ENCODE measurements around the gene NLN.
A peak's percentile ranks its signal among the peaks of the same experiment; 100 is the strongest.
"Not testable (repeated sequence)": the region's sequence is repeated elsewhere in the genome, so short reads cannot be mapped to it uniquely, and the experiment has no call there.

NLN gene

DNA sequence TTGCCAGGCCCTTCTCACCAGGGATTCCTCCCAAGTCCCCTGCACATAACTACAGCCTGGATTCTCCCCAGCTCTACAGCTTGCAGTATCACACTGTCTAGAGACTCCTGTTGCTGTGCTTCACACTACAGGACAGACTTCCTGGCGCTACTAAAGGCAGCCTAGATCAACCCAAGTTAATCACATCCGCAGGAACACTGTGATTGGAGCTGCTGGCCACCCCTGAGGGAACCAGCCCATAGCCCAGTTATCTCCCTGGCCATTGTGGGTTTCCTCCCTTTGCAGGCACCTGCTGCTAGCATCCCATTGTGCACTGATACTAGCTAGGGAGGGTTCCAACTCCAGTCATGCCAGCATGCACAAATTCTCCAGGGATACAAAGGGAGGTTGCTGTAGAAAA lies 53.5 kb downstream of the NLN start:
- Histone ChIP-seq H3K36me3 (ENCODE audit: insufficient read depth) (no peaks in the 10 kb centered on the region), H4K20me1 (ENCODE audit: insufficient read depth) (no peaks in the 10 kb centered on the region), H3K4me2 (peak overlapping the region; percentile 2; the same call in 1 of the 2 replicates), H3K27me3 (ENCODE audit: insufficient read depth, low read depth) (no peaks in the 10 kb centered on the region), H2AFZ (ENCODE audit: low read depth) (no peak overlapping the region), H3K27ac (peak overlapping the region; percentile 24; the same call in 1 of the 2 replicates), H3K4me3 (IDR thresholded peaks at IDR 0.05; ENCODE audit: insufficient read depth, low read depth, low read length) (no peak overlapping the region), H3K4me1 (ENCODE audit: low read depth, poor library complexity, severe bottlenecking) (peaks cover 72% of the 10 kb centered on the region), H3K79me2 (ENCODE audit: insufficient read depth, low read depth) (no peaks in the 10 kb centered on the region), H3K9ac (no peak overlapping the region)
- TF ChIP-seq, protein P1, sequence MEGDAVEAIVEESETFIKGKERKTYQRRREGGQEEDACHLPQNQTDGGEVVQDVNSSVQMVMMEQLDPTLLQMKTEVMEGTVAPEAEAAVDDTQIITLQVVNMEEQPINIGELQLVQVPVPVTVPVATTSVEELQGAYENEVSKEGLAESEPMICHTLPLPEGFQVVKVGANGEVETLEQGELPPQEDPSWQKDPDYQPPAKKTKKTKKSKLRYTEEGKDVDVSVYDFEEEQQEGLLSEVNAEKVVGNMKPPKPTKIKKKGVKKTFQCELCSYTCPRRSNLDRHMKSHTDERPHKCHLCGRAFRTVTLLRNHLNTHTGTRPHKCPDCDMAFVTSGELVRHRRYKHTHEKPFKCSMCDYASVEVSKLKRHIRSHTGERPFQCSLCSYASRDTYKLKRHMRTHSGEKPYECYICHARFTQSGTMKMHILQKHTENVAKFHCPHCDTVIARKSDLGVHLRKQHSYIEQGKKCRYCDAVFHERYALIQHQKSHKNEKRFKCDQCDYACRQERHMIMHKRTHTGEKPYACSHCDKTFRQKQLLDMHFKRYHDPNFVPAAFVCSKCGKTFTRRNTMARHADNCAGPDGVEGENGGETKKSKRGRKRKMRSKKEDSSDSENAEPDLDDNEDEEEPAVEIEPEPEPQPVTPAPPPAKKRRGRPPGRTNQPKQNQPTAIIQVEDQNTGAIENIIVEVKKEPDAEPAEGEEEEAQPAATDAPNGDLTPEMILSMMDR (conservative IDR thresholded peaks at IDR 0.05; ENCODE audit: low read depth, low read length), result no peak

- Histone ChIP-seq H4K20me1 (ENCODE audit: insufficient read depth) (no peaks in the 10 kb centered on the region), H3K4me2 (peak overlapping the region; percentile 49)
- TF ChIP-seq, protein P1 (conservative IDR thresholded peaks at IDR 0.05; ENCODE audit: low read depth, low read length), result no peak
Measured at GRCh38 chr5:65776441-65777141, 54.6 kb downstream of the NLN start.

DNA sequence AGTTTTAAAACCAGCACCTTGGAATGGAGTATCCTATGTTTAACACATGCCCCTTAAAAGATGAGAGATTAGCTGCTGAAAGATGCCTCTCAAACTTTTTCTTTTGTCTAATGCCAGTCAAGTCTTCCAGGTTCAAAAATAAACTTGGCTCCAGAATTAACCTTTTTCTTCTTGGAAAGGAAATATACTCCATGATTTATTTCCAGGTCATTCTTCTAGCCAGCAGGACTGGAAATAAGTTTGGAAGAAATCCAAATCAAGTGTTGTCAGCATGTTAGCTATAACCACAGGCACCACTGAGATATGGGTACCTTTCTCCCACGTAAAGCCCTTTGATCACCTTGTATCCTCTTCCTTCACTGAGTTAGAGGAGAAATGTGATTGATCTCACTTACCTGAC lies 56.1 kb downstream of the NLN start:
- Histone ChIP-seq H3K27ac (no peak overlapping the region), H3K4me2 (peak overlapping the region; percentile 49; the same call in 1 of the 2 replicates), H2AFZ (ENCODE audit: low read depth) (no peak overlapping the region), H3K79me2 (ENCODE audit: insufficient read depth, low read depth) (no peaks in the 10 kb centered on the region), H4K20me1 (ENCODE audit: insufficient read depth) (no peaks in the 10 kb centered on the region), H3K4me3 (IDR thresholded peaks at IDR 0.05; ENCODE audit: insufficient read depth, low read depth, low read length) (no peak overlapping the region), H3K27me3 (ENCODE audit: insufficient read depth, low read depth) (no peaks in the 10 kb centered on the region), H3K4me1 (ENCODE audit: low read depth, poor library complexity, severe bottlenecking) (peaks cover 78% of the 10 kb centered on the region), H3K36me3 (ENCODE audit: insufficient read depth) (no peaks in the 10 kb centered on the region), H3K9ac (no peak overlapping the region)
- TF ChIP-seq, protein P1 (conservative IDR thresholded peaks at IDR 0.05; ENCODE audit: low read depth, low read length), result no peak

More at GRCh38 chr5:65776441-65777141, 54.6 kb downstream of the NLN start:
- Histone ChIP-seq H3K4me1 (ENCODE audit: low read depth, poor library complexity, severe bottlenecking) (peaks cover 78% of the 10 kb centered on the region), H3K36me3 (ENCODE audit: insufficient read depth) (no peaks in the 10 kb centered on the region), H3K4me3 (IDR thresholded peaks at IDR 0.05; ENCODE audit: insufficient read depth, low read depth, low read length) (no peak overlapping the region), H3K27ac (peak overlapping the region; percentile 26; the same call in 1 of the 2 replicates), H3K79me2 (ENCODE audit: insufficient read depth, low read depth) (no peaks in the 10 kb centered on the region), H3K9ac (no peak overlapping the region), H2AFZ (ENCODE audit: low read depth) (no peak overlapping the region), H3K27me3 (ENCODE audit: insufficient read depth, low read depth) (no peaks in the 10 kb centered on the region)

DNA sequence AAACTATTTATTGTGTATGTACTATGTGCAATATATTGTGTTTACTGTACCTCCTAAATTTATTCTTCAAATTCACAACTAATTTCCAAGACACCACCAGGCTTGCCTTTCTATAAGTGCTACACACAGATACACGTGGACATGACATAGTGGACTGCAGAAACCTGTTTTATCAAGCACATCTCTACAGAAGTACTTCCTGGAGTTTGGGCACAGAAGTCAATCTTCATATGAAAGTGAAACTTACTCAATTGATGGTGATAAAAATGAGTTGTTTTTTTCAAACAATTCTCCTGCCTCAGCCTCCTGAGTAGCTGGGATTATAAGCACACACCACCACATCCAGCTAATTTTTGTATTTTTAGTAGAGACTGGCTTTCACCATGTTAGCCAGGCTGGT lies 57.6 kb downstream of the NLN start:
- H3K4me3 ChIP-seq (IDR thresholded peaks at IDR 0.05; ENCODE audit: insufficient read depth, low read depth, low read length), result no peak overlapping the region
- H3K36me3 ChIP-seq (ENCODE audit: insufficient read depth), result no peaks in the 10 kb centered on the region
- H3K4me1 ChIP-seq (ENCODE audit: low read depth, poor library complexity, severe bottlenecking), result peaks cover 64% of the 10 kb centered on the region
- TF ChIP-seq, protein P1 (conservative IDR thresholded peaks at IDR 0.05; ENCODE audit: low read depth, low read length), result no peak
- peak overlapping the region; percentile 29; the same call in 1 of the 2 replicates for H2AFZ ChIP-seq (ENCODE audit: low read depth)
- no peaks in the 10 kb centered on the region for H4K20me1 ChIP-seq (ENCODE audit: insufficient read depth)
- peak overlapping the region; percentile 33 for H3K4me2 ChIP-seq
- no peak overlapping the region; the same call in 1 of the 2 replicates for H3K9ac ChIP-seq
- H3K27ac ChIP-seq, result peak overlapping the region; percentile 53
- no peaks in the 10 kb centered on the region for H3K79me2 ChIP-seq (ENCODE audit: insufficient read depth, low read depth)
- H3K27me3 ChIP-seq (ENCODE audit: insufficient read depth, low read depth), result no peaks in the 10 kb centered on the region

DNA sequence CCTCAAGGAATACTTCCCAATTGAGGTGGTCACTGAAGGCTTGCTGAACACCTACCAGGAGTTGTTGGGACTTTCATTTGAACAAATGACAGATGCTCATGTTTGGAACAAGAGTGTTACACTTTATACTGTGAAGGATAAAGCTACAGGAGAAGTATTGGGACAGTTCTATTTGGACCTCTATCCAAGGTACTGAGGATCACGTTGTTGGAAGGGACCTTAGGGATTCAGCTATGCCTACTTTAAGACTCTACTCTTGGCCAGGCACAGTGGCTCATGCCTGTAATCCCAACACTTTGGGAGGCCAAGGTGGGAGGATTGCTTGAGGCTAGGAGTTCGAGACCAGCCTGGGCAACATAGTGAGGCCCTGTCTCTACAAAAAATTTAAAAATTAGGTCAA lies 66.3 kb downstream of the NLN start:
- not testable (repeated sequence) for H3K4me2 ChIP-seq; H3K4me3 ChIP-seq (IDR thresholded peaks at IDR 0.05; ENCODE audit: insufficient read depth, low read depth, low read length); H3K27ac ChIP-seq; H3K79me2 ChIP-seq (ENCODE audit: insufficient read depth, low read depth); H3K27me3 ChIP-seq (ENCODE audit: insufficient read depth, low read depth); H3K36me3 ChIP-seq (ENCODE audit: insufficient read depth); H4K20me1 ChIP-seq (ENCODE audit: insufficient read depth); H2AFZ ChIP-seq (ENCODE audit: low read depth); H3K9ac ChIP-seq
- H3K4me1 ChIP-seq (ENCODE audit: low read depth, poor library complexity, severe bottlenecking), result peaks cover 18% of the 10 kb centered on the region

Measured in KMS-11 (cell line).